BE2C (cell line): ENCODE measurements around the gene VPS41.

Source experiments
- DNase-seq: peaks from one replicate; pipeline ENCODE4 v3.0.0-alpha.2; 2020
- H3K27me3 ChIP-seq: fragments of 250-450 bp; sonication (Bioruptor Pico); 2 replicates; pipeline ENCODE4 v1.5.1; 2020; ENCODE audit warnings: mild to moderate bottlenecking
- H3K36me3 ChIP-seq: fragments of 250-450 bp; sonication (Bioruptor Pico); 2 replicates; pipeline ENCODE4 v1.5.1; 2020; ENCODE audit warnings: mild to moderate bottlenecking
- H3K4me1 ChIP-seq: fragments of 250-450 bp; sonication (Bioruptor Pico); 2 replicates; pipeline ENCODE4 v1.5.1; 2020
- H3K4me3 ChIP-seq: 2 replicates; pipeline ENCODE4 v1.5.1; 2011; ENCODE audit warnings: low read depth, low read length
- H3K9me3 ChIP-seq: fragments of 250-450 bp; sonication (Bioruptor Pico); 2 replicates; pipeline ENCODE4 v1.5.1; 2020
- CTCF ChIP-seq: IDR thresholded peaks from 2 replicates; pipeline ENCODE4 v1.5.1; 2012; ENCODE audit warnings: mild to moderate bottlenecking, low read depth, low read length

VPS41 gene

GRCh38 chr7:38834357-38834756 is 74.6 kb downstream of the VPS41 start:
- Histone ChIP-seq H3K36me3 (no peaks in the 10 kb centered on the region; the same call in 1 of the 2 replicates), H3K4me1 (peaks cover 10% of the 10 kb centered on the region)
- TF ChIP-seq CTCF, result no peak

GRCh38 chr7:38833329-38833728 is 75.7 kb downstream of the VPS41 start:
- H3K9me3 ChIP-seq, result no peaks in the 10 kb centered on the region
- no peaks in the 10 kb centered on the region for H3K27me3 ChIP-seq
- TF ChIP-seq CTCF, result no peak
- H3K4me3 ChIP-seq, result no peak overlapping the region
- H3K36me3 ChIP-seq, result no peaks in the 10 kb centered on the region; the same call in 1 of the 2 replicates
- DNase-seq, result no peak
- peaks cover 19% of the 10 kb centered on the region for H3K4me1 ChIP-seq

More at GRCh38 chr7:38834357-38834756, 74.6 kb downstream of the VPS41 start:
- H3K27me3 ChIP-seq, result no peaks in the 10 kb centered on the region
- no peaks in the 10 kb centered on the region for H3K9me3 ChIP-seq
- no peak overlapping the region for H3K4me3 ChIP-seq
- DNase-seq, result no peak

GRCh38 chr7:38831259-38831996 is 77.6 kb downstream of the VPS41 start:
- DNase-seq, result no peak
- no peaks in the 10 kb centered on the region for H3K27me3 ChIP-seq
- no peaks in the 10 kb centered on the region for H3K36me3 ChIP-seq
- H3K4me3 ChIP-seq, result peak overlapping the region; percentile 19; the same call in 1 of the 2 replicates
- no peaks in the 10 kb centered on the region for H3K9me3 ChIP-seq
- TF ChIP-seq CTCF, result no peak
- peaks cover 19% of the 10 kb centered on the region for H3K4me1 ChIP-seq

GRCh38 chr7:38830826-38831225 is 78.2 kb downstream of the VPS41 start:
- TF ChIP-seq CTCF, result no peak
- Histone ChIP-seq H3K9me3 (no peaks in the 10 kb centered on the region), H3K36me3 (no peaks in the 10 kb centered on the region), H3K4me3 (peak overlapping the region; percentile 19; the same call in 1 of the 2 replicates), H3K4me1 (peaks cover 19% of the 10 kb centered on the region), H3K27me3 (no peaks in the 10 kb centered on the region)
- DNase-seq, result no peak

- no peaks in the 10 kb centered on the region for H3K9me3 ChIP-seq
- H3K4me3 ChIP-seq, result no peak overlapping the region
- no peaks in the 10 kb centered on the region for H3K36me3 ChIP-seq
- no peak for DNase-seq
- peaks cover 19% of the 10 kb centered on the region for H3K4me1 ChIP-seq
- TF ChIP-seq CTCF, result no peak
- H3K27me3 ChIP-seq, result no peaks in the 10 kb centered on the region
Observed at GRCh38 chr7:38829488-38830165, 79.4 kb downstream of the VPS41 start.

- Histone ChIP-seq H3K36me3 (no peaks in the 10 kb centered on the region), H3K4me1 (peaks cover 19% of the 10 kb centered on the region), H3K4me3 (no peak overlapping the region), H3K27me3 (no peaks in the 10 kb centered on the region), H3K9me3 (no peaks in the 10 kb centered on the region)
- DNase-seq, result no peak
- no peak for TF ChIP-seq CTCF
Observed at GRCh38 chr7:38828026-38828425, 81.0 kb downstream of the VPS41 start.
